Measurements from ENCODE around the gene ACSL1.

The ACSL1 gene

DNA sequence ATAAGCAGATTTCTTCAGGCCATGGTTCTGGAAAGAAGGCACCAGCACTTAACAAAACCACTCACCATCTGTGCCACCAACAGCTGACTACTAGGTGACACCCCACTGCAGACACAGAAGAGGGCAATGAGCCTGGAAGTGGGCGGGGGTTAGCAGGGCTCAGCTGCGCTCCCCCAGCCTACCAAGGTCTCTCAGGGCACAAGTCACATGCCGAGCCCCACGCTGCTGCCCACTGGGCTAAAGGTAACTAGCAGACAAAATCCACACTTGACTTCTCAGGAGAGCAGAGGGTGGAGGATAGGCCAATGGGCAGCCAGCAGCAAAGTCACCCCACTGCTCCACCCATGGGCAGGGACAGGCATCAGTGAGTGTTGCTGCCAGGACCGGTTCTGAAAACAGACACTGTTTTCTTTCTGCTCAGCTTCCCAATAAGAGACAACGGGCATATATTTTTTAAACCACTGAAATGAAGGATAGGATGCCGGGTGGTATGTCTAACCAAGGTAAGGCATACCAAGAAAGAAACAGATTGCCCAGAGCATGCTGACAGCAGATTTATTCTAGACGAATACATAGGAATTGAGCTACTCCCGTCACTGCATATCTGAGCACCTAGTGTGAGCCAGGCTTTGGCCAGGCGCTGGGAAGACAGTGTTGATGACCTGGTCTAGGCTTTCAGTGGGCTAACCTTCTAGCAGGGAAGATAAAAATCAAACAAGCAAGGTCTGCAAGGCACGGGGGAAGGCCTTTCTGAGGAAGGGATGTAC lies 20.1 kb downstream of the ACSL1 start:
- Histone ChIP-seq H3K79me2 (ENCODE audit: insufficient read depth, low read length) (no peaks in the 10 kb centered on the region), H3K4me3 (ENCODE audit: low read length, poor library complexity, severe bottlenecking) (no peak overlapping the region), H2AFZ (ENCODE audit: low read length) (no peak overlapping the region), H4K20me1 (ENCODE audit: insufficient read depth, low read length, poor library complexity, severe bottlenecking) (no peaks in the 10 kb centered on the region), H3K27me3 (ENCODE audit: insufficient read depth, low read length, poor library complexity, severe bottlenecking) (no peaks in the 10 kb centered on the region), H3K4me2 (ENCODE audit: low read depth, low read length, poor library complexity, severe bottlenecking) (no peak overlapping the region), H3K9me2 (replicated peaks; ENCODE audit: low read depth, low read length) (no peaks in the 10 kb centered on the region), H3F3A (ENCODE audit: low read depth) (no peaks in the 10 kb centered on the region), H3K9me3 (ENCODE audit: insufficient read depth, low read depth, low read length) (no peaks in the 10 kb centered on the region), H3K4me1 (ENCODE audit: insufficient read depth, low read length, poor library complexity, severe bottlenecking) (peaks cover 3% of the 10 kb centered on the region), H3K9ac (ENCODE audit: low read depth, low read length, poor library complexity, severe bottlenecking) (no peak overlapping the region), H3K36me3 (ENCODE audit: insufficient read depth, low read length) (no peaks in the 10 kb centered on the region)
- TF ChIP-seq, protein P1, sequence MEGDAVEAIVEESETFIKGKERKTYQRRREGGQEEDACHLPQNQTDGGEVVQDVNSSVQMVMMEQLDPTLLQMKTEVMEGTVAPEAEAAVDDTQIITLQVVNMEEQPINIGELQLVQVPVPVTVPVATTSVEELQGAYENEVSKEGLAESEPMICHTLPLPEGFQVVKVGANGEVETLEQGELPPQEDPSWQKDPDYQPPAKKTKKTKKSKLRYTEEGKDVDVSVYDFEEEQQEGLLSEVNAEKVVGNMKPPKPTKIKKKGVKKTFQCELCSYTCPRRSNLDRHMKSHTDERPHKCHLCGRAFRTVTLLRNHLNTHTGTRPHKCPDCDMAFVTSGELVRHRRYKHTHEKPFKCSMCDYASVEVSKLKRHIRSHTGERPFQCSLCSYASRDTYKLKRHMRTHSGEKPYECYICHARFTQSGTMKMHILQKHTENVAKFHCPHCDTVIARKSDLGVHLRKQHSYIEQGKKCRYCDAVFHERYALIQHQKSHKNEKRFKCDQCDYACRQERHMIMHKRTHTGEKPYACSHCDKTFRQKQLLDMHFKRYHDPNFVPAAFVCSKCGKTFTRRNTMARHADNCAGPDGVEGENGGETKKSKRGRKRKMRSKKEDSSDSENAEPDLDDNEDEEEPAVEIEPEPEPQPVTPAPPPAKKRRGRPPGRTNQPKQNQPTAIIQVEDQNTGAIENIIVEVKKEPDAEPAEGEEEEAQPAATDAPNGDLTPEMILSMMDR (conservative IDR thresholded peaks at IDR 0.05; ENCODE audit: low read length), result no peak
- TF ChIP-seq EZH2phosphoT487 (IDR thresholded peaks at IDR 0.05; ENCODE audit: borderline replicate concordance), result no peak

DNA sequence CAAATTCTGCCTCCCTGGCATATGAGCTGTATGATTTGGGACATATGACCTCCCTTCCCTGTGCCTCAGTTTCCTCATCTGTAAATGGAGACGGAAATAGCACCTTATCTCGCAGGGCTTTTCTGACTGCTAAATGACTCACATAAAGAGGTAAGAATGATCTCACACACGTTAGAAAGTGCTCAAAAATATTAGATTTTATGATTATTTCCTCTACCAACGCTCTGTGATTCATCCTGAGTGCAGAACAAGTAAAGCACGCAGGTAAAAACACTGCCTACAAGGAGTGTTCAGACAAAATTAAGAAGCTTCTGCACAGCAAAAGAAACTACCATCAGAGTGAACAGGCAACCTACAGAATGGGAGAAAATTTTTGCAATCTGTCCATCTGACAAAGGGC lies 21.1 kb downstream of the ACSL1 start:
- H3K36me3 ChIP-seq (ENCODE audit: insufficient read depth, low read length), result no peaks in the 10 kb centered on the region
- no peak overlapping the region for H3K4me3 ChIP-seq (ENCODE audit: low read length, poor library complexity, severe bottlenecking)
- H3K4me2 ChIP-seq (ENCODE audit: low read depth, low read length, poor library complexity, severe bottlenecking), result no peak overlapping the region
- H3K27me3 ChIP-seq (ENCODE audit: insufficient read depth, low read length, poor library complexity, severe bottlenecking), result no peaks in the 10 kb centered on the region
- no peaks in the 10 kb centered on the region for H3K79me2 ChIP-seq (ENCODE audit: insufficient read depth, low read length)
- no peaks in the 10 kb centered on the region for H4K20me1 ChIP-seq (ENCODE audit: insufficient read depth, low read length, poor library complexity, severe bottlenecking)
- no peak overlapping the region for H3K9ac ChIP-seq (ENCODE audit: low read depth, low read length, poor library complexity, severe bottlenecking)
- no peaks in the 10 kb centered on the region for H3F3A ChIP-seq (ENCODE audit: low read depth)
- TF ChIP-seq, protein P1 (conservative IDR thresholded peaks at IDR 0.05; ENCODE audit: low read length), result no peak
- TF ChIP-seq EZH2phosphoT487 (IDR thresholded peaks at IDR 0.05; ENCODE audit: borderline replicate concordance), result no peak
- no peaks in the 10 kb centered on the region for H3K9me2 ChIP-seq (replicated peaks; ENCODE audit: low read depth, low read length)
- no peak overlapping the region for H2AFZ ChIP-seq (ENCODE audit: low read length)
- no peaks in the 10 kb centered on the region for H3K9me3 ChIP-seq (ENCODE audit: insufficient read depth, low read depth, low read length)
- H3K4me1 ChIP-seq (ENCODE audit: insufficient read depth, low read length, poor library complexity, severe bottlenecking), result peaks cover 3% of the 10 kb centered on the region

DNA sequence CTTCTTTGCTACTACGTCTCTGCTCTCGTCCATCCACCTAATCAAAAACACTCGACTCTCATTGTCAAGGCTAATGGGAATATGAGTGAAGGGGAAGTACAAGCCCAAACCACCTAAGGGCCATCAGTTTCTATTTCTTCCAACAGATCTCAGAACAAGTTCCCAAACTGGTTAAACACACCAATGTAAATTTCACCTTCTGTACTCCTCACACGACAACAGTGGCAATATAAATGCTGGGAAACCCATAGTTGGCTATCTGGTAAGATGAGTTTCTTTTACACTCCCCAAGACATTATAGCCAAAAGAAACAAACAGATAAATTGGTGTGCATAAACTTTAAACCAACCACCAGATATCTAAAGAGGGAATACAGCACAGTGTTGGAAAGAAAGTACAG lies 21.9 kb downstream of the ACSL1 start:
- H2AFZ ChIP-seq (ENCODE audit: low read length), result no peak overlapping the region
- no peak overlapping the region for H3K9ac ChIP-seq (ENCODE audit: low read depth, low read length, poor library complexity, severe bottlenecking)
- H3K4me2 ChIP-seq (ENCODE audit: low read depth, low read length, poor library complexity, severe bottlenecking), result no peak overlapping the region
- peaks cover 3% of the 10 kb centered on the region for H3K4me1 ChIP-seq (ENCODE audit: insufficient read depth, low read length, poor library complexity, severe bottlenecking)
- H3K9me3 ChIP-seq (ENCODE audit: insufficient read depth, low read depth, low read length), result no peaks in the 10 kb centered on the region
- H3K27me3 ChIP-seq (ENCODE audit: insufficient read depth, low read length, poor library complexity, severe bottlenecking), result no peaks in the 10 kb centered on the region
- H3K9me2 ChIP-seq (replicated peaks; ENCODE audit: low read depth, low read length), result no peaks in the 10 kb centered on the region
- no peaks in the 10 kb centered on the region for H4K20me1 ChIP-seq (ENCODE audit: insufficient read depth, low read length, poor library complexity, severe bottlenecking)
- no peaks in the 10 kb centered on the region for H3K79me2 ChIP-seq (ENCODE audit: insufficient read depth, low read length)
- H3K36me3 ChIP-seq (ENCODE audit: insufficient read depth, low read length), result no peaks in the 10 kb centered on the region
- H3K4me3 ChIP-seq (ENCODE audit: low read length, poor library complexity, severe bottlenecking), result no peak overlapping the region
- TF ChIP-seq, protein P1 (conservative IDR thresholded peaks at IDR 0.05; ENCODE audit: low read length), result no peak
- TF ChIP-seq EZH2phosphoT487 (IDR thresholded peaks at IDR 0.05; ENCODE audit: borderline replicate concordance), result no peak
- no peaks in the 10 kb centered on the region for H3F3A ChIP-seq (ENCODE audit: low read depth)

Data from Loucy (cell line).